ENCODE results near the gene ETFBKMT. TPM values are rescaled to one million over a fixed set of nuclear protein-coding genes. Genes with fewer than 3 reads are reported as not detected.

ETFBKMT gene
- total RNA-seq, 1 experiment from 2014 or later: 2.3 TPM

GRCh38 chr12:31631023-31631724 lies 28.3 kb upstream of the ETFBKMT start:
- BruUV-seq (replicated peaks): no TSS peak
- H3K36me3 Mint-ChIP-seq (ENCODE audit: insufficient read depth, unreplicated experiment): no peaks in the 10 kb centered on the region
- no peaks in the 10 kb centered on the region for H3K27me3 Mint-ChIP-seq (ENCODE audit: unreplicated experiment)
- DNase-seq: no peak
- H3K4me1 Mint-ChIP-seq (ENCODE audit: low read depth, unreplicated experiment): no peaks in the 10 kb centered on the region
- CTCF ChIA-PET: no interaction called here
- intact Hi-C loops (cut with micrococcal nuclease; ENCODE audit: unreplicated experiment): loop anchor here (10.0 kb wide), 1 partner anchor 136 kb away; no protein-coding TSS in a partner anchor
- no peak overlapping the region for H3K27ac Mint-ChIP-seq (ENCODE audit: unreplicated experiment)
- TF ChIP-seq CTCF (IDR thresholded peaks at IDR 0.05; ENCODE audit: unreplicated experiment): no peak
- no peaks in the 10 kb centered on the region for H3K9me3 Mint-ChIP-seq (ENCODE audit: low read depth, unreplicated experiment)
- no peak overlapping the region for H3K4me3 Mint-ChIP-seq (ENCODE audit: low read depth, unreplicated experiment)

- CTCF ChIA-PET: no interaction called here
- no TSS peak for BruUV-seq (replicated peaks)
- H3K4me1 Mint-ChIP-seq (ENCODE audit: low read depth, unreplicated experiment): no peaks in the 10 kb centered on the region
- no peak overlapping the region for H3K4me3 Mint-ChIP-seq (ENCODE audit: low read depth, unreplicated experiment)
- H3K27me3 Mint-ChIP-seq (ENCODE audit: unreplicated experiment): no peaks in the 10 kb centered on the region
- no peak for DNase-seq
- TF ChIP-seq CTCF (IDR thresholded peaks at IDR 0.05; ENCODE audit: unreplicated experiment): no peak
- intact Hi-C loops (cut with micrococcal nuclease; ENCODE audit: unreplicated experiment): loop anchor here (10.0 kb wide), 1 partner anchor 137 kb away; no protein-coding TSS in a partner anchor
- no peaks in the 10 kb centered on the region for H3K9me3 Mint-ChIP-seq (ENCODE audit: low read depth, unreplicated experiment)
- no peaks in the 10 kb centered on the region for H3K36me3 Mint-ChIP-seq (ENCODE audit: insufficient read depth, unreplicated experiment)
- H3K27ac Mint-ChIP-seq (ENCODE audit: unreplicated experiment): no peak overlapping the region
These were observed 27.7 kb upstream of the ETFBKMT start for GRCh38 chr12:31631809-31632208.

GRCh38 chr12:31633464-31633863 lies 26.0 kb upstream of the ETFBKMT start:
- Mint-ChIP-seq H3K4me1 (ENCODE audit: low read depth, unreplicated experiment) (no peaks in the 10 kb centered on the region), H3K9me3 (ENCODE audit: low read depth, unreplicated experiment) (no peaks in the 10 kb centered on the region), H3K36me3 (ENCODE audit: insufficient read depth, unreplicated experiment) (no peaks in the 10 kb centered on the region), H3K27ac (ENCODE audit: unreplicated experiment) (no peak overlapping the region), H3K27me3 (ENCODE audit: unreplicated experiment) (no peaks in the 10 kb centered on the region), H3K4me3 (ENCODE audit: low read depth, unreplicated experiment) (no peak overlapping the region)
- DNase-seq: no peak
- BruUV-seq (replicated peaks): no TSS peak
- TF ChIP-seq CTCF (IDR thresholded peaks at IDR 0.05; ENCODE audit: unreplicated experiment): no peak
- CTCF ChIA-PET: no interaction called here
- intact Hi-C loops (cut with micrococcal nuclease; ENCODE audit: unreplicated experiment): loop anchor here (10.0 kb wide), 1 partner anchor 139 kb away; no protein-coding TSS in a partner anchor

GRCh38 chr12:31634620-31635019 lies 24.9 kb upstream of the ETFBKMT start:
- H3K36me3 Mint-ChIP-seq (ENCODE audit: insufficient read depth, unreplicated experiment): no peaks in the 10 kb centered on the region

More at GRCh38 chr12:31634620-31635019, 24.9 kb upstream of the ETFBKMT start:
- CTCF ChIA-PET: interaction anchor here (0.6 to 2.5 kb wide), 3 partner anchors 232 to 420 kb away, joined by 3 to 19 read pairs (median 6); no protein-coding TSS in a partner anchor
- TF ChIP-seq CTCF (IDR thresholded peaks at IDR 0.05; ENCODE audit: unreplicated experiment): no peak
- no peak for DNase-seq
- Mint-ChIP-seq H3K9me3 (ENCODE audit: low read depth, unreplicated experiment) (no peaks in the 10 kb centered on the region), H3K4me3 (ENCODE audit: low read depth, unreplicated experiment) (no peak overlapping the region), H3K27me3 (ENCODE audit: unreplicated experiment) (no peaks in the 10 kb centered on the region), H3K4me1 (ENCODE audit: low read depth, unreplicated experiment) (no peaks in the 10 kb centered on the region), H3K27ac (ENCODE audit: unreplicated experiment) (no peak overlapping the region)
- intact Hi-C loops (cut with micrococcal nuclease; ENCODE audit: unreplicated experiment): loop anchor here (5.0 to 10.0 kb wide), 2 partner anchors 140 to 382 kb away; no protein-coding TSS in a partner anchor
- BruUV-seq (replicated peaks): no TSS peak

Data from Calu3 (cell line).